PC-9 (cell line): ENCODE results near the gene PRDM7. TPM values are rescaled to one million over a fixed set of nuclear protein-coding genes. Genes with fewer than 3 reads are reported as not detected.

ENCODE experiments used
- BruUV-seq: library from RNA; stranded (reverse); fragments of 400-500 nt; replicated peaks from 2 replicates; lab custom pipeline; 2021; lab: Mats Ljungman, UMichigan
- CTCF ChIA-PET: fragments of 300-600 bp; sonication (Branson Sonifier 250); formaldehyde crosslinking; loops from one replicate; lab custom pipeline; 2022; ENCODE audit warnings: antibody characterized with exemption; lab: Charles Lee
- POLR2A ChIA-PET: fragments of 300-600 bp; sonication (Branson Sonifier 250); formaldehyde crosslinking; loops from one replicate; lab custom pipeline; 2022; ENCODE audit warnings: antibody characterized with exemption; ENCODE audit not compliant: unreplicated experiment; lab: Charles Lee
- DNase-seq, 2 experiments: peaks; one replicate each; pipeline versions ENCODE4 v3.0.0 to v3.0.0-alpha.2; 2015 to 2022; ENCODE audit warnings: mixed read lengths in 1 of 2
- H2AFZ ChIP-seq: fragments of 200-600 bp; sonication (generic); 2 replicates; pipeline ENCODE4 v1.8.1; 2017; ENCODE audit warnings: antibody characterized with exemption
- H3F3A ChIP-seq: fragments of 200-600 bp; sonication (generic); 2 replicates; pipeline ENCODE4 v1.8.1; 2017; ENCODE audit warnings: antibody characterized with exemption, mild to moderate bottlenecking, low read depth; ENCODE audit not compliant: insufficient read depth
- H3K27ac ChIP-seq: fragments of 200-600 bp; sonication (generic); 2 replicates; pipeline ENCODE4 v1.6.1; 2016; ENCODE audit warnings: mixed run types
- H3K27me3 ChIP-seq: fragments of 200-600 bp; sonication (generic); 2 replicates; pipeline ENCODE4 v1.6.1; 2016; ENCODE audit warnings: low read depth, mixed run types; ENCODE audit not compliant: insufficient read depth
- H3K36me3 ChIP-seq: fragments of 200-600 bp; sonication (generic); 2 replicates; pipeline ENCODE4 v1.6.1; 2016; ENCODE audit warnings: low read depth, mixed run types
- H3K4me1 ChIP-seq: fragments of 200-600 bp; sonication (generic); replicated peaks from 2 replicates; pipeline ENCODE4 v1.6.1; 2016; ENCODE audit warnings: mixed run types; ENCODE audit not compliant: insufficient read depth
- H3K4me2 ChIP-seq: fragments of 200-600 bp; sonication (generic); 2 replicates; pipeline ENCODE4 v1.6.1; 2017; ENCODE audit warnings: mixed run types
- H3K4me3 ChIP-seq: fragments of 200-600 bp; sonication (generic); 2 replicates; pipeline ENCODE4 v1.6.1; 2016; ENCODE audit warnings: mixed run types
- H3K79me2 ChIP-seq: fragments of 200-600 bp; sonication (generic); 2 replicates; pipeline ENCODE4 v1.6.1; 2017; ENCODE audit warnings: low read depth, mixed run types
- H3K9me2 ChIP-seq: fragments of 200-600 bp; sonication (generic); 2 replicates; pipeline ENCODE4 v1.8.1; 2017; ENCODE audit warnings: mild to moderate bottlenecking; ENCODE audit not compliant: insufficient read depth
- H3K9me3 ChIP-seq: fragments of 200-600 bp; sonication (generic); 2 replicates; pipeline ENCODE4 v1.8.1; 2016; ENCODE audit warnings: low read depth; ENCODE audit not compliant: insufficient read depth
- H4K20me1 ChIP-seq: fragments of 200-600 bp; sonication (generic); 2 replicates; pipeline ENCODE4 v1.8.1; 2017; ENCODE audit not compliant: insufficient read depth
- CTCF ChIP-seq: fragments of 200-600 bp; sonication (generic); conservative IDR thresholded peaks from 2 replicates; pipeline ENCODE4 v1.6.1; 2017; ENCODE audit warnings: mixed run types, antibody characterized with exemption, mild to moderate bottlenecking, moderate library complexity
- EZH2 ChIP-seq: fragments of 200-600 bp; sonication (generic); IDR thresholded peaks from 2 replicates; pipeline ENCODE4 v1.8.0; 2017; ENCODE audit warnings: antibody characterized with exemption, low read depth
- intact Hi-C: fragments of 100-400 bp; cut with micrococcal nuclease; formaldehyde crosslinking; loops from one replicate; pipeline ENCODE4 v1.10.0; 2022; ENCODE audit not compliant: unreplicated experiment
- total RNA-seq: library from RNA; stranded (reverse); gene quantifications from 2 replicates; pipeline ENCODE4 v1.2.3, GENCODE V29; 2021

Gene PRDM7
- total RNA-seq, 1 experiment from 2014 or later, result not detected

GRCh38 chr16:90031931-90032673 lies 45.0 kb downstream of the PRDM7 start:
- no peaks in the 10 kb centered on the region for H3K4me1 ChIP-seq
- POLR2A ChIA-PET, result no interaction called here
- no peaks in the 10 kb centered on the region for H3F3A ChIP-seq
- H3K4me2 ChIP-seq, result no peak overlapping the region
- no peaks in the 10 kb centered on the region for H3K9me2 ChIP-seq
- H4K20me1 ChIP-seq, result peaks cover 2% of the 10 kb centered on the region
- intact Hi-C loops, result no loop called here
- no peak overlapping the region for H3K27ac ChIP-seq
- H3K27me3 ChIP-seq, result no peaks in the 10 kb centered on the region
- no peak for DNase-seq
- H3K9me3 ChIP-seq, result no peaks in the 10 kb centered on the region
- H2AFZ ChIP-seq, result no peak overlapping the region
- no peak for TF ChIP-seq CTCF
- no peak for TF ChIP-seq EZH2
- BruUV-seq, result no TSS peak
- peaks cover 14% of the 10 kb centered on the region for H3K36me3 ChIP-seq
- H3K79me2 ChIP-seq, result no peaks in the 10 kb centered on the region
- CTCF ChIA-PET, result no interaction called here
- H3K4me3 ChIP-seq, result no peak overlapping the region

GRCh38 chr16:90031186-90031930 lies 45.8 kb downstream of the PRDM7 start:
- H3K36me3 ChIP-seq, result peaks cover 14% of the 10 kb centered on the region
- POLR2A ChIA-PET, result no interaction called here

More at GRCh38 chr16:90031186-90031930, 45.8 kb downstream of the PRDM7 start:
- H3K27me3 ChIP-seq, result no peaks in the 10 kb centered on the region
- H2AFZ ChIP-seq, result no peak overlapping the region
- H3K4me3 ChIP-seq, result no peak overlapping the region
- no peaks in the 10 kb centered on the region for H3K9me3 ChIP-seq
- H3K9me2 ChIP-seq, result no peaks in the 10 kb centered on the region
- H3K27ac ChIP-seq, result no peak overlapping the region
- no peak for DNase-seq
- CTCF ChIA-PET, result no interaction called here
- BruUV-seq, result no TSS peak
- intact Hi-C loops, result no loop called here
- H3K4me1 ChIP-seq, result no peaks in the 10 kb centered on the region
- H3K4me2 ChIP-seq, result no peak overlapping the region
- H3K79me2 ChIP-seq, result 0 out of 2 replicates have a peak, but pooled peaks cover under 1% of the 10 kb centered on the region
- H4K20me1 ChIP-seq, result peaks cover 2% of the 10 kb centered on the region; the same call in 1 of the 2 replicates
- no peak for TF ChIP-seq EZH2
- no peak for TF ChIP-seq CTCF
- no peaks in the 10 kb centered on the region for H3F3A ChIP-seq
